Measurements from ENCODE around the gene SLC37A1.

SLC37A1 gene

GRCh38 chr21:42471716-42472330 lies 41.8 kb upstream of the SLC37A1 start:
- DNase-seq (ENCODE audit: low read depth) = no peak
- H3K27me3 ChIP-seq (replicated peaks; ENCODE audit: control insufficient read depth, insufficient read depth, low read length) = peaks cover 22% of the 10 kb centered on the region
- H3K4me3 ChIP-seq (ENCODE audit: low read length) = no peak overlapping the region
- no peaks in the 10 kb centered on the region for H3K36me3 ChIP-seq (ENCODE audit: control insufficient read depth, insufficient read depth, low read length, severe bottlenecking)
- H3K9ac ChIP-seq (ENCODE audit: low read length) = no peak overlapping the region
- no peaks in the 10 kb centered on the region for H3K9me3 ChIP-seq (ENCODE audit: control insufficient read depth, low read length)
- H3K4me1 ChIP-seq (ENCODE audit: control insufficient read depth, insufficient read depth, low read length) = peaks cover 12% of the 10 kb centered on the region

GRCh38 chr21:42472521-42472920 lies 41.1 kb upstream of the SLC37A1 start:
- peaks cover 12% of the 10 kb centered on the region for H3K4me1 ChIP-seq (ENCODE audit: control insufficient read depth, insufficient read depth, low read length)
- no peak overlapping the region for H3K4me3 ChIP-seq (ENCODE audit: low read length)
- DNase-seq (ENCODE audit: low read depth) = no peak
- H3K36me3 ChIP-seq (ENCODE audit: control insufficient read depth, insufficient read depth, low read length, severe bottlenecking) = no peaks in the 10 kb centered on the region
- H3K9me3 ChIP-seq (ENCODE audit: control insufficient read depth, low read length) = no peaks in the 10 kb centered on the region
- no peak overlapping the region for H3K9ac ChIP-seq (ENCODE audit: low read length)
- H3K27me3 ChIP-seq (replicated peaks; ENCODE audit: control insufficient read depth, insufficient read depth, low read length) = peaks cover 26% of the 10 kb centered on the region

- Histone ChIP-seq H3K4me1 (ENCODE audit: control insufficient read depth, insufficient read depth, low read length) (peaks cover 12% of the 10 kb centered on the region), H3K9me3 (ENCODE audit: control insufficient read depth, low read length) (no peaks in the 10 kb centered on the region), H3K36me3 (ENCODE audit: control insufficient read depth, insufficient read depth, low read length, severe bottlenecking) (no peaks in the 10 kb centered on the region), H3K9ac (ENCODE audit: low read length) (no peak overlapping the region), H3K4me3 (ENCODE audit: low read length) (no peak overlapping the region), H3K27me3 (replicated peaks; ENCODE audit: control insufficient read depth, insufficient read depth, low read length) (peaks cover 23% of the 10 kb centered on the region)
- DNase-seq (ENCODE audit: low read depth) = no peak
These were observed 40.1 kb upstream of the SLC37A1 start for GRCh38 chr21:42473498-42474042.

GRCh38 chr21:42474043-42474831 lies 39.4 kb upstream of the SLC37A1 start:
- DNase-seq (ENCODE audit: low read depth) = no peak
- no peaks in the 10 kb centered on the region for H3K9me3 ChIP-seq (ENCODE audit: control insufficient read depth, low read length)
- H3K4me3 ChIP-seq (ENCODE audit: low read length) = no peak overlapping the region
- no peak overlapping the region for H3K9ac ChIP-seq (ENCODE audit: low read length)
- no peaks in the 10 kb centered on the region for H3K36me3 ChIP-seq (ENCODE audit: control insufficient read depth, insufficient read depth, low read length, severe bottlenecking)
- H3K27me3 ChIP-seq (replicated peaks; ENCODE audit: control insufficient read depth, insufficient read depth, low read length) = peaks cover 20% of the 10 kb centered on the region
- peaks cover 12% of the 10 kb centered on the region for H3K4me1 ChIP-seq (ENCODE audit: control insufficient read depth, insufficient read depth, low read length)

GRCh38 chr21:42475036-42475435 lies 38.6 kb upstream of the SLC37A1 start:
- peak; percentile 7 for DNase-seq (ENCODE audit: low read depth)
- Histone ChIP-seq H3K9ac (ENCODE audit: low read length) (no peak overlapping the region), H3K9me3 (ENCODE audit: control insufficient read depth, low read length) (no peaks in the 10 kb centered on the region), H3K4me1 (ENCODE audit: control insufficient read depth, insufficient read depth, low read length) (peaks cover 12% of the 10 kb centered on the region), H3K36me3 (ENCODE audit: control insufficient read depth, insufficient read depth, low read length, severe bottlenecking) (no peaks in the 10 kb centered on the region), H3K27me3 (replicated peaks; ENCODE audit: control insufficient read depth, insufficient read depth, low read length) (peaks cover 20% of the 10 kb centered on the region), H3K4me3 (ENCODE audit: low read length) (no peak overlapping the region)

GRCh38 chr21:42475526-42476387 lies 37.9 kb upstream of the SLC37A1 start:
- H3K9me3 ChIP-seq (ENCODE audit: control insufficient read depth, low read length) = no peaks in the 10 kb centered on the region
- H3K4me3 ChIP-seq (ENCODE audit: low read length) = no peak overlapping the region
- DNase-seq (ENCODE audit: low read depth) = no peak
- H3K9ac ChIP-seq (ENCODE audit: low read length) = no peak overlapping the region
- H3K36me3 ChIP-seq (ENCODE audit: control insufficient read depth, insufficient read depth, low read length, severe bottlenecking) = no peaks in the 10 kb centered on the region
- H3K4me1 ChIP-seq (ENCODE audit: control insufficient read depth, insufficient read depth, low read length) = peaks cover 12% of the 10 kb centered on the region
- peaks cover 20% of the 10 kb centered on the region for H3K27me3 ChIP-seq (replicated peaks; ENCODE audit: control insufficient read depth, insufficient read depth, low read length)

- Histone ChIP-seq H3K36me3 (ENCODE audit: control insufficient read depth, insufficient read depth, low read length, severe bottlenecking) (no peaks in the 10 kb centered on the region), H3K4me3 (ENCODE audit: low read length) (no peak overlapping the region), H3K9ac (ENCODE audit: low read length) (no peak overlapping the region), H3K27me3 (replicated peaks; ENCODE audit: control insufficient read depth, insufficient read depth, low read length) (peaks cover 19% of the 10 kb centered on the region), H3K4me1 (ENCODE audit: control insufficient read depth, insufficient read depth, low read length) (peaks cover 12% of the 10 kb centered on the region), H3K9me3 (ENCODE audit: control insufficient read depth, low read length) (no peaks in the 10 kb centered on the region)
- no peak for DNase-seq (ENCODE audit: low read depth)
These were observed 37.0 kb upstream of the SLC37A1 start for GRCh38 chr21:42476388-42477331.

- H3K4me1 ChIP-seq (ENCODE audit: control insufficient read depth, insufficient read depth, low read length) = peaks cover 12% of the 10 kb centered on the region
- no peak overlapping the region for H3K9ac ChIP-seq (ENCODE audit: low read length)
- no peak overlapping the region for H3K4me3 ChIP-seq (ENCODE audit: low read length)
- no peaks in the 10 kb centered on the region for H3K9me3 ChIP-seq (ENCODE audit: control insufficient read depth, low read length)
- no peaks in the 10 kb centered on the region for H3K36me3 ChIP-seq (ENCODE audit: control insufficient read depth, insufficient read depth, low read length, severe bottlenecking)
- peaks cover 16% of the 10 kb centered on the region for H3K27me3 ChIP-seq (replicated peaks; ENCODE audit: control insufficient read depth, insufficient read depth, low read length)
- no peak for DNase-seq (ENCODE audit: low read depth)
These were observed 35.1 kb upstream of the SLC37A1 start for GRCh38 chr21:42478504-42478903.

GRCh38 chr21:42479582-42479981 lies 34.1 kb upstream of the SLC37A1 start:
- H3K27me3 ChIP-seq (replicated peaks; ENCODE audit: control insufficient read depth, insufficient read depth, low read length) = peaks cover 16% of the 10 kb centered on the region
- H3K4me1 ChIP-seq (ENCODE audit: control insufficient read depth, insufficient read depth, low read length) = peaks cover 1% of the 10 kb centered on the region
- no peak for DNase-seq (ENCODE audit: low read depth)
- H3K9me3 ChIP-seq (ENCODE audit: control insufficient read depth, low read length) = no peaks in the 10 kb centered on the region
- H3K9ac ChIP-seq (ENCODE audit: low read length) = no peak overlapping the region
- no peak overlapping the region for H3K4me3 ChIP-seq (ENCODE audit: low read length)
- H3K36me3 ChIP-seq (ENCODE audit: control insufficient read depth, insufficient read depth, low read length, severe bottlenecking) = no peaks in the 10 kb centered on the region

GRCh38 chr21:42480736-42481135 lies 32.9 kb upstream of the SLC37A1 start:
- Histone ChIP-seq H3K4me1 (ENCODE audit: control insufficient read depth, insufficient read depth, low read length) (no peaks in the 10 kb centered on the region), H3K27me3 (replicated peaks; ENCODE audit: control insufficient read depth, insufficient read depth, low read length) (peaks cover 25% of the 10 kb centered on the region), H3K9me3 (ENCODE audit: control insufficient read depth, low read length) (no peaks in the 10 kb centered on the region), H3K36me3 (ENCODE audit: control insufficient read depth, insufficient read depth, low read length, severe bottlenecking) (no peaks in the 10 kb centered on the region), H3K4me3 (ENCODE audit: low read length) (no peak overlapping the region), H3K9ac (ENCODE audit: low read length) (no peak overlapping the region)
- DNase-seq (ENCODE audit: low read depth) = no peak

Measured in adipocyte (in vitro differentiated cells).